Progenitor cell of endocrine pancreas (in vitro differentiated cells): Measurements from ENCODE around the gene ZGPAT. TPM values are rescaled to one million over a fixed set of nuclear protein-coding genes. Genes with fewer than 3 reads are reported as not detected.

ENCODE experiments used
- DNase-seq: peaks from one replicate; pipeline ENCODE4 v3.0.0; 2021; ENCODE audit warnings: low spot score; ENCODE audit not compliant: unreplicated experiment
- H3K27ac Mint-ChIP-seq: 2 replicates; pipeline ENCODE4 v1.8.0; 2021; ENCODE audit warnings: mild to moderate bottlenecking, moderate library complexity, mixed read lengths
- H3K27me3 Mint-ChIP-seq: 2 replicates; pipeline ENCODE4 v1.8.0; 2021; ENCODE audit warnings: mixed read lengths
- H3K36me3 Mint-ChIP-seq: 2 replicates; pipeline ENCODE4 v1.8.0; 2022; ENCODE audit warnings: mixed read lengths; ENCODE audit not compliant: insufficient read depth
- H3K4me1 Mint-ChIP-seq: 2 replicates; pipeline ENCODE4 v1.8.0; 2021; ENCODE audit warnings: low read depth, mixed read lengths
- H3K4me3 Mint-ChIP-seq: 2 replicates; pipeline ENCODE4 v1.8.0; 2021; ENCODE audit warnings: low read depth, mild to moderate bottlenecking, moderate library complexity, mixed read lengths
- H3K9me3 Mint-ChIP-seq: 2 replicates; pipeline ENCODE4 v1.8.0; 2021; ENCODE audit warnings: low read depth, mixed read lengths
- CTCF ChIP-seq: fragments of 200-600 bp; sonication (generic); IDR thresholded peaks from one replicate; pipeline ENCODE4 v1.5.0; 2021; ENCODE audit warnings: antibody characterized with exemption, mild to moderate bottlenecking; ENCODE audit not compliant: unreplicated experiment
- total RNA-seq: library from RNA; stranded (reverse); gene quantifications from 2 replicates; pipeline ENCODE4 v1.2.1, GENCODE V29; 2021

ZGPAT gene
- total RNA-seq, 1 donor from 2014 or later: 38.5 TPM

- Mint-ChIP-seq H3K9me3 (no peaks in the 10 kb centered on the region), H3K4me1 (no peaks in the 10 kb centered on the region), H3K36me3 (no peaks in the 10 kb centered on the region), H3K4me3 (no peak overlapping the region), H3K27me3 (no peaks in the 10 kb centered on the region), H3K27ac (no peak overlapping the region)
- no peak for TF ChIP-seq CTCF
- no peak for DNase-seq
Observed at GRCh38 chr20:63686094-63686491, 21.7 kb upstream of the ZGPAT start.

GRCh38 chr20:63686492-63687321 is 21.1 kb upstream of the ZGPAT start:
- Mint-ChIP-seq H3K27ac (no peak overlapping the region), H3K27me3 (no peaks in the 10 kb centered on the region), H3K36me3 (no peaks in the 10 kb centered on the region), H3K9me3 (no peaks in the 10 kb centered on the region), H3K4me3 (no peak overlapping the region), H3K4me1 (no peaks in the 10 kb centered on the region)
- no peak for TF ChIP-seq CTCF
- no peak for DNase-seq

- H3K36me3 Mint-ChIP-seq: no peaks in the 10 kb centered on the region
- H3K4me3 Mint-ChIP-seq: no peak overlapping the region
- TF ChIP-seq CTCF: no peak
- no peaks in the 10 kb centered on the region for H3K27me3 Mint-ChIP-seq
- no peak for DNase-seq
- H3K27ac Mint-ChIP-seq: no peak overlapping the region
- H3K4me1 Mint-ChIP-seq: no peaks in the 10 kb centered on the region
- H3K9me3 Mint-ChIP-seq: no peaks in the 10 kb centered on the region
Observed at GRCh38 chr20:63687419-63688178, 20.2 kb upstream of the ZGPAT start.

GRCh38 chr20:63688228-63689045 is 19.4 kb upstream of the ZGPAT start:
- Mint-ChIP-seq H3K4me3 (no peak overlapping the region), H3K4me1 (no peaks in the 10 kb centered on the region), H3K27me3 (no peaks in the 10 kb centered on the region), H3K9me3 (no peaks in the 10 kb centered on the region), H3K27ac (no peak overlapping the region), H3K36me3 (no peaks in the 10 kb centered on the region)
- no peak for TF ChIP-seq CTCF
- DNase-seq: no peak
